Measurements from ENCODE around the gene ANKH.

GRCh38 chr5:14847471-14847870, 24.1 kb downstream of the ANKH start:
- TF ChIP-seq ATF3 (IDR thresholded peaks at IDR 0.05), result no peak
- TF ChIP-seq REST (IDR thresholded peaks at IDR 0.05; ENCODE audit: low read depth), result no peak
- TF ChIP-seq CTCF (IDR thresholded peaks at IDR 0.05 in 2 of 3, conservative IDR thresholded peaks at IDR 0.05 in 1 of 3; ENCODE audit: borderline replicate concordance in 1 of 3, insufficient read depth in 1 of 3, low read depth in 2 of 3, low read length in 2 of 3), result no peak
- no peak for TF ChIP-seq CEBPB (IDR thresholded peaks at IDR 0.05; ENCODE audit: low read depth)
- no peak for TF ChIP-seq JUND (IDR thresholded peaks at IDR 0.05)
- TF ChIP-seq SIN3A (IDR thresholded peaks at IDR 0.05; ENCODE audit: low read depth), result no peak
- TF ChIP-seq EZH2 (IDR thresholded peaks at IDR 0.05), result no peak
- no peak for TF ChIP-seq EZH2phosphoT487 (IDR thresholded peaks at IDR 0.05; ENCODE audit: borderline replicate concordance)
- no peak for TF ChIP-seq MAX (IDR thresholded peaks at IDR 0.05)
- no peak for TF ChIP-seq POLR2A (IDR thresholded peaks at IDR 0.05; ENCODE audit: borderline replicate concordance, extremely low read depth, insufficient read depth, insufficient read length)
- no peak for TF ChIP-seq ZBTB33 (IDR thresholded peaks at IDR 0.05; ENCODE audit: extremely low read depth, insufficient replicate concordance, low read length)
- TF ChIP-seq SRF (IDR thresholded peaks at IDR 0.05; ENCODE audit: low read depth), result no peak
- TF ChIP-seq POLR2AphosphoS5 (IDR thresholded peaks at IDR 0.05; ENCODE audit: low read depth, low read length), result no peak
